ENCODE data around the gene GABPB2. TPM values are rescaled to one million over a fixed set of nuclear protein-coding genes. Genes with fewer than 3 reads are reported as not detected.

Gene GABPB2
- total RNA-seq, 4 donors from 2014 or later = 16.5 to 23.5 (median 20.6) TPM

DNA sequence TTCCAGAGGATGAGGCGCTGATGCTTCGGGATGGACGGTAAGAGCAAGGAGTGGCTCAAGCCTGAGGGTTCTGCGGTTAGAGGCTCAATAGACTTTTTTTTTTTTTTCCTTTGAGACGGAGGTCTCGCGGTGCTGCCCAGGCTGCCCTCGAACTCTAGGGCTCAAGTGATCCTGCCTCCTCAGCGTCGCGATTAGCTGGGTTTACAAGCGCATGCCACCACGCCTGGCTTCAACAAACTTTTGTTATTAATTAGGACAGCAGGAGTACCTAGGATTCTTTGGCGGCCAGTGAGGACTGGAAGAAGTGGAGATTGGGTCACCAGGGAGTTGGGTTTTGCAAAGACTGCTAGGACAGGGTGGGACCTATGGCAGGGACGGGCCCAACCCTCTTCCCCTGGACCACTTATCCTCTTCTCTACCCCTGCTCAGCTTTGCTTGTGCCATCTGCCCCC is 96.0 kb downstream of the GABPB2 start:
- TF ChIP-seq, protein P1, sequence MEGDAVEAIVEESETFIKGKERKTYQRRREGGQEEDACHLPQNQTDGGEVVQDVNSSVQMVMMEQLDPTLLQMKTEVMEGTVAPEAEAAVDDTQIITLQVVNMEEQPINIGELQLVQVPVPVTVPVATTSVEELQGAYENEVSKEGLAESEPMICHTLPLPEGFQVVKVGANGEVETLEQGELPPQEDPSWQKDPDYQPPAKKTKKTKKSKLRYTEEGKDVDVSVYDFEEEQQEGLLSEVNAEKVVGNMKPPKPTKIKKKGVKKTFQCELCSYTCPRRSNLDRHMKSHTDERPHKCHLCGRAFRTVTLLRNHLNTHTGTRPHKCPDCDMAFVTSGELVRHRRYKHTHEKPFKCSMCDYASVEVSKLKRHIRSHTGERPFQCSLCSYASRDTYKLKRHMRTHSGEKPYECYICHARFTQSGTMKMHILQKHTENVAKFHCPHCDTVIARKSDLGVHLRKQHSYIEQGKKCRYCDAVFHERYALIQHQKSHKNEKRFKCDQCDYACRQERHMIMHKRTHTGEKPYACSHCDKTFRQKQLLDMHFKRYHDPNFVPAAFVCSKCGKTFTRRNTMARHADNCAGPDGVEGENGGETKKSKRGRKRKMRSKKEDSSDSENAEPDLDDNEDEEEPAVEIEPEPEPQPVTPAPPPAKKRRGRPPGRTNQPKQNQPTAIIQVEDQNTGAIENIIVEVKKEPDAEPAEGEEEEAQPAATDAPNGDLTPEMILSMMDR (IDR thresholded peaks at IDR 0.05; ENCODE audit: low read depth) = no peak

GRCh38 chr1:151167116-151167515 is 96.6 kb downstream of the GABPB2 start:
- TF ChIP-seq, protein P1 (IDR thresholded peaks at IDR 0.05; ENCODE audit: low read depth) = no peak

DNA sequence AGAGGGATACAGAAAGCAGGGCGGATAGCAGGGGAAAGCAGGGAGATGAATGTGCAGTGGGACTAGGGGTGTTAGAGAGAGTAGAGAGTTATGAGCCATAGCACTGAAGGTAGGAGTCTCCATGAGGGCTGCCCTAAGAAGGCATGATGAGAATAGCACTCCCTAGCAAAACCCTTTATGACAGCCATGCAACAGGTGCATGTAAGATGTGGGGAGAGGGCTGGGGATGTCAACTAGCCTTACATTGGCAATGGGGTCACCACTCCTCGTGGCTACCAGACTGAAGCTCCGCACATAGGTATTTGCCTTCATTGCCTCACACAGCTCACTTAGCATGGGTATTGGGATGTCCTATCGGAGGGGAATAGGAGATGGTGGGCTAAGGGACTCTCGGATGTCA is 100.6 kb downstream of the GABPB2 start:
- TF ChIP-seq, protein P1 (IDR thresholded peaks at IDR 0.05; ENCODE audit: low read depth) = no peak

Small RNA genes lying within 50 kb of the gene (small RNA-seq; reads per million reads assigned to genes)
- gene RNU6-884P = not detected

Other genes with a start within 250 kb of the GABPB2 start
- gene ARNT, start 194.2 kb upstream of the GABPB2 start, total RNA-seq = 10 to 100 TPM; 59.7 to 75.5 (median 67.5) TPM
- not detected for gene CTXND2, start 183.6 kb upstream of the GABPB2 start, total RNA-seq
- gene SETDB1, start 144.4 kb upstream of the GABPB2 start, total RNA-seq = 10 to 100 TPM; 32.3 to 41.4 (median 39.5) TPM
- gene CERS2, start 95.9 kb upstream of the GABPB2 start, total RNA-seq = 100 to 1,000 TPM in 3 of 4 donors, 10 to 100 TPM in 1; 67.4 to 140 (median 112) TPM
- 1 to 10 TPM in 1 of 4 donors, under 1 TPM in 1, not detected in 2; 0.68 to 1.3 TPM for gene ANXA9, start 88.5 kb upstream of the GABPB2 start, total RNA-seq
- gene MINDY1, start 63.9 kb upstream of the GABPB2 start, total RNA-seq = 10 to 100 TPM in 3 of 4 donors, 1 to 10 TPM in 1; 8.5 to 31.4 (median 30.7) TPM
- 10 to 100 TPM; 16.5 to 29.5 (median 17.8) TPM for gene PRUNE1, start 62.3 kb upstream of the GABPB2 start, total RNA-seq
- under 1 TPM in 3 of 4 donors, not detected in 1; 0.16 to 0.88 (median 0.34) TPM for gene BNIPL, start 34.2 kb upstream of the GABPB2 start, total RNA-seq
- gene C1orf56, start 23.0 kb upstream of the GABPB2 start, total RNA-seq = 1 to 10 TPM; 4.4 to 7.9 (median 5.5) TPM
- 10 to 100 TPM; 44.5 to 55.4 (median 47.7) TPM for gene CDC42SE1, start 11.1 kb upstream of the GABPB2 start, total RNA-seq
- 1 to 10 TPM in 1 of 4 donors, under 1 TPM in 3; 0.19 to 1.5 (median 0.45) TPM for gene MLLT11, start 10.4 kb upstream of the GABPB2 start, total RNA-seq
- 10 to 100 TPM in 1 of 4 donors, 1 to 10 TPM in 3; 4.0 to 19.2 (median 5.3) TPM for gene SEMA6C, start 75.9 kb downstream of the GABPB2 start, total RNA-seq
- gene TNFAIP8L2, start 85.9 kb downstream of the GABPB2 start, total RNA-seq = 10 to 100 TPM in 2 of 4 donors, 1 to 10 TPM in 2; 5.7 to 30.9 (median 11.5) TPM
- 10 to 100 TPM; 10.1 to 15.0 (median 10.9) TPM for gene LYSMD1, start 95.1 kb downstream of the GABPB2 start, total RNA-seq
- 10 to 100 TPM; 20.3 to 34.6 (median 25.8) TPM for gene SCNM1, start 95.4 kb downstream of the GABPB2 start, total RNA-seq
- gene TMOD4, start 105.2 kb downstream of the GABPB2 start, total RNA-seq = not detected
- 10 to 100 TPM; 21.9 to 39.2 (median 26.5) TPM for gene VPS72, start 119.4 kb downstream of the GABPB2 start, total RNA-seq
- 10 to 100 TPM; 29.7 to 70.9 (median 46.6) TPM for gene PIP5K1A, start 127.8 kb downstream of the GABPB2 start, total RNA-seq
- 100 to 1,000 TPM; 113 to 200 (median 160) TPM for gene PSMD4, start 184.0 kb downstream of the GABPB2 start, total RNA-seq
- 10 to 100 TPM in 3 of 4 donors, 1 to 10 TPM in 1; 7.8 to 19.8 (median 17.7) TPM for gene ZNF687, start 211.5 kb downstream of the GABPB2 start, total RNA-seq